ENCODE results near the gene HDC. TPM values are rescaled to one million over a fixed set of nuclear protein-coding genes. Genes with fewer than 3 reads are reported as not detected.

Gene HDC
- total RNA-seq, 4 donors from 2014 or later, result 0.66 to 5.9 (median 1.1) TPM

- peaks cover 0 to 69% (median 5%) of the 10 kb centered on the region in 3 donors for H3K36me3 ChIP-seq
- H3K4me1 ChIP-seq, result no peaks in the 10 kb centered on the region
- no peaks in the 10 kb centered on the region for H3K9me3 ChIP-seq
- H3K4me3 ChIP-seq, result no peak overlapping the region
- no peaks in the 10 kb centered on the region for H3K27me3 ChIP-seq
- no peak for DNase-seq (ENCODE audit: low spot score in 2 of 2)
- 88 to 90% methylated on average over 2 of the region's 2 CpGs for WGBS, 2 donors
- H3K27ac ChIP-seq, result no peak overlapping the region
- no peak for TF ChIP-seq EP300 (IDR thresholded peaks at IDR 0.05)
- TF ChIP-seq CTCF (IDR thresholded peaks at IDR 0.05), result no peak
- TF ChIP-seq POLR2A (IDR thresholded peaks at IDR 0.05), result no peak
Observed at GRCh38 chr15:50298340-50298739, 32.8 kb upstream of the HDC start.

DNA sequence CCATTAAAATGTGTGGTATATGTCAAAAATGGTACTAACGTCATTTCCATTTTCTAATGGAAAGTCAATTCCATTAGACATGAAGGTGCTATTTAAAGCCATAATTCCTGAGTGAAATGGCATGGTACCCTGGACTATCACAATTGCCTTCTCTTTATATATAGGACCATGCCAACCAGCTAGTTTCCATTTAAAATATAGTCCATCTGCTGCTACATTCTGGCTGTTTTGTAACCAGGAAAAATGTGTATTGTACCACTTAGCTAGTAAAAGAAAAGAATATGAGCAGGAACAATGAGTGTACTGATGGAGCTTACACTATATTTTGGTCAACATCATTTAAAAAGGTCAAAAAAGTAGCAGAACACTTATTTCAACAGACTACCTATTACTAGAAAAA lies 30.4 kb upstream of the HDC start:
- H3K27me3 ChIP-seq, result no peaks in the 10 kb centered on the region
- H3K4me3 ChIP-seq, result no peak overlapping the region
- H3K4me1 ChIP-seq, result no peaks in the 10 kb centered on the region
- no peak overlapping the region for H3K27ac ChIP-seq
- peaks cover 0 to 56% (median 5%) of the 10 kb centered on the region in 3 donors for H3K36me3 ChIP-seq
- TF ChIP-seq EP300 (IDR thresholded peaks at IDR 0.05) (no peak), POLR2A (IDR thresholded peaks at IDR 0.05) (no peak), CTCF (IDR thresholded peaks at IDR 0.05) (no peak)
- no peaks in the 10 kb centered on the region for H3K9me3 ChIP-seq
- no peak for DNase-seq (ENCODE audit: low spot score in 2 of 2)
- WGBS, 2 donors, result 80 to 94% methylated on average over 1 of the region's 1 CpG

GRCh38 chr15:50289749-50290148 lies 24.2 kb upstream of the HDC start:
- 97 to 100% methylated on average over 2 of the region's 2 CpGs for WGBS, 2 donors
- DNase-seq (ENCODE audit: low spot score in 2 of 2), result no peak
- H3K4me1 ChIP-seq, result no peaks in the 10 kb centered on the region
- H3K36me3 ChIP-seq, result peaks cover 0 to 49% (median 2%) of the 10 kb centered on the region in 3 donors
- no peak overlapping the region for H3K4me3 ChIP-seq
- no peaks in the 10 kb centered on the region for H3K9me3 ChIP-seq
- no peak overlapping the region for H3K27ac ChIP-seq
- no peak for TF ChIP-seq POLR2A (IDR thresholded peaks at IDR 0.05)
- no peak for TF ChIP-seq CTCF (IDR thresholded peaks at IDR 0.05)
- TF ChIP-seq EP300 (IDR thresholded peaks at IDR 0.05), result no peak
- no peaks in the 10 kb centered on the region for H3K27me3 ChIP-seq

GRCh38 chr15:50287324-50288116 lies 22.0 kb upstream of the HDC start:
- no peak for DNase-seq (ENCODE audit: low spot score in 2 of 2)
- no peaks in the 10 kb centered on the region for H3K9me3 ChIP-seq
- TF ChIP-seq EP300 (IDR thresholded peaks at IDR 0.05), result no peak
- H3K27ac ChIP-seq, result no peak overlapping the region
- WGBS, 2 donors, result 90 to 96% methylated on average over 6 of the region's 6 CpGs
- no peaks in the 10 kb centered on the region for H3K4me1 ChIP-seq
- H3K27me3 ChIP-seq, result no peaks in the 10 kb centered on the region
- H3K36me3 ChIP-seq, result peaks cover 0 to 44% (median 2%) of the 10 kb centered on the region in 3 donors
- H3K4me3 ChIP-seq, result no peak overlapping the region

GRCh38 chr15:50281427-50281826 lies 15.9 kb upstream of the HDC start:
- WGBS, 2 donors, result 84 to 87% methylated on average over 5 of the region's 5 CpGs
- no peak overlapping the region for H3K27ac ChIP-seq
- TF ChIP-seq CTCF (IDR thresholded peaks at IDR 0.05), result no peak
- TF ChIP-seq EP300 (IDR thresholded peaks at IDR 0.05), result no peak
- TF ChIP-seq POLR2A (IDR thresholded peaks at IDR 0.05), result no peak
- no peaks in the 10 kb centered on the region for H3K27me3 ChIP-seq
- H3K36me3 ChIP-seq, result peaks cover 0 to 38% (median 2%) of the 10 kb centered on the region in 3 donors
- H3K4me3 ChIP-seq, result no peak overlapping the region
- H3K9me3 ChIP-seq, result no peaks in the 10 kb centered on the region
- DNase-seq (ENCODE audit: low spot score in 2 of 2), result no peak
- H3K4me1 ChIP-seq, result no peaks in the 10 kb centered on the region

All from tibial nerve (tissue), 4 donors.